ENCODE data around the gene SOD3. TPM values are rescaled to one million over a fixed set of nuclear protein-coding genes. Genes with fewer than 3 reads are reported as not detected.

SOD3 gene
- total RNA-seq, 1 donor from 2014 or later, result 1.6 TPM

GRCh38 chr4:24792552-24792951 is 2.8 kb upstream of the SOD3 start:
- TF ChIP-seq, protein P1, sequence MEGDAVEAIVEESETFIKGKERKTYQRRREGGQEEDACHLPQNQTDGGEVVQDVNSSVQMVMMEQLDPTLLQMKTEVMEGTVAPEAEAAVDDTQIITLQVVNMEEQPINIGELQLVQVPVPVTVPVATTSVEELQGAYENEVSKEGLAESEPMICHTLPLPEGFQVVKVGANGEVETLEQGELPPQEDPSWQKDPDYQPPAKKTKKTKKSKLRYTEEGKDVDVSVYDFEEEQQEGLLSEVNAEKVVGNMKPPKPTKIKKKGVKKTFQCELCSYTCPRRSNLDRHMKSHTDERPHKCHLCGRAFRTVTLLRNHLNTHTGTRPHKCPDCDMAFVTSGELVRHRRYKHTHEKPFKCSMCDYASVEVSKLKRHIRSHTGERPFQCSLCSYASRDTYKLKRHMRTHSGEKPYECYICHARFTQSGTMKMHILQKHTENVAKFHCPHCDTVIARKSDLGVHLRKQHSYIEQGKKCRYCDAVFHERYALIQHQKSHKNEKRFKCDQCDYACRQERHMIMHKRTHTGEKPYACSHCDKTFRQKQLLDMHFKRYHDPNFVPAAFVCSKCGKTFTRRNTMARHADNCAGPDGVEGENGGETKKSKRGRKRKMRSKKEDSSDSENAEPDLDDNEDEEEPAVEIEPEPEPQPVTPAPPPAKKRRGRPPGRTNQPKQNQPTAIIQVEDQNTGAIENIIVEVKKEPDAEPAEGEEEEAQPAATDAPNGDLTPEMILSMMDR (IDR thresholded peaks at IDR 0.05; ENCODE audit: unreplicated experiment), result no peak
- no peak for DNase-seq (ENCODE audit: low spot score)
- no peak overlapping the region for H3K4me3 Mint-ChIP-seq (ENCODE audit: unreplicated experiment)

GRCh38 chr4:24793219-24794005 is 2.0 kb upstream of the SOD3 start:
- peaks cover 8% of the 10 kb centered on the region for H3K4me1 Mint-ChIP-seq (ENCODE audit: unreplicated experiment)
- no peak overlapping the region for H3K4me3 Mint-ChIP-seq (ENCODE audit: unreplicated experiment)
- H3K27ac Mint-ChIP-seq (ENCODE audit: unreplicated experiment), result no peak overlapping the region
- peaks cover 1% of the 10 kb centered on the region for H3K27me3 Mint-ChIP-seq (ENCODE audit: unreplicated experiment)
- TF ChIP-seq, protein P1 (IDR thresholded peaks at IDR 0.05; ENCODE audit: unreplicated experiment), result peak; percentile 56
- no peaks in the 10 kb centered on the region for H3K9me3 Mint-ChIP-seq (ENCODE audit: unreplicated experiment)
- H3K36me3 Mint-ChIP-seq (ENCODE audit: low read depth, unreplicated experiment), result no peaks in the 10 kb centered on the region
- DNase-seq (ENCODE audit: low spot score), result no peak

More at GRCh38 chr4:24792552-24792951, 2.8 kb upstream of the SOD3 start:
- Mint-ChIP-seq H3K36me3 (ENCODE audit: low read depth, unreplicated experiment) (no peaks in the 10 kb centered on the region), H3K27ac (ENCODE audit: unreplicated experiment) (no peak overlapping the region), H3K9me3 (ENCODE audit: unreplicated experiment) (no peaks in the 10 kb centered on the region), H3K27me3 (ENCODE audit: unreplicated experiment) (peaks cover 2% of the 10 kb centered on the region), H3K4me1 (ENCODE audit: unreplicated experiment) (peaks cover 8% of the 10 kb centered on the region)

DNA sequence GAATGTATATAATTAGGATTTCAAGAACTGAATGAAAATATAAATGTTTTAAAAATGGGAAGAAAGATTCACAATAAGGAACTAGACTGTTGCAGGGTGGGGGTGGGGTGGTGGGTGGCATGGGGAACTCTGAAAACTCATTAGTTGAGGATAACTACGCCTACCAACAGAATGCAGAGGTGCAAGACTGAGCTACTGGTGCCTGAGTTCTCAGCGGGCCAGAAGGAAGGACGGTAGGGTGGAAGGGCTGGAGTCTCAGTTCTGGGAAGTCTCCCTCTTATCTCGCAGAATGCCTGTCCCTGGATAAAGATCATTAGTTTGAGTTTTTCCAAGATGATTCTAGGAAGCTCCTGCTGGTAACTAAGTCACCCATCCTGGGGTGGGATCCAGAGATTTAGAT is 1.3 kb upstream of the SOD3 start:
- Mint-ChIP-seq H3K27me3 (ENCODE audit: unreplicated experiment) (peaks cover 1% of the 10 kb centered on the region), H3K36me3 (ENCODE audit: low read depth, unreplicated experiment) (no peaks in the 10 kb centered on the region), H3K4me1 (ENCODE audit: unreplicated experiment) (peaks cover 8% of the 10 kb centered on the region), H3K27ac (ENCODE audit: unreplicated experiment) (no peak overlapping the region), H3K9me3 (ENCODE audit: unreplicated experiment) (no peaks in the 10 kb centered on the region), H3K4me3 (ENCODE audit: unreplicated experiment) (no peak overlapping the region)
- TF ChIP-seq, protein P1 (IDR thresholded peaks at IDR 0.05; ENCODE audit: unreplicated experiment), result no peak
- no peak for DNase-seq (ENCODE audit: low spot score)

DNA sequence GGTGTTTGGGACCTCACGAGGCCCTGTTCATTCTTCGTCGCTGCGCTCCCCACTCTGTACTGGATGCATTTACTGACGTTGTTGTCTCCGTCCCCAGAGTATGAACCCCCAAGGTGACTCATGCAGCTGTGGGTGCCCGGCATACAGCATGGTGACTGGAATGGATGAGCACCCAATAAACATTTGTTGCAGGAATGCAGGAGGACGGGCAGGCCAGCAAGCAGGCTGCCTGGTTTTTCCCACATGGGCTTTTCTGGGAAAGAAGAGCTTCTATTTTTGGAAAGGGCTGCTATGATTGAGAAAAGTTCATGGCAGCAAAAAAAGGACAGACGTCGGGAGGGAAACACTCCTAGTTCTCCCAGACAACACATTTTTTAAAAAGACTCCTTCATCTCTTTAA is 893 bp upstream of the SOD3 start:
- no peaks in the 10 kb centered on the region for H3K36me3 Mint-ChIP-seq (ENCODE audit: low read depth, unreplicated experiment)
- no peak overlapping the region for H3K27ac Mint-ChIP-seq (ENCODE audit: unreplicated experiment)
- TF ChIP-seq, protein P1 (IDR thresholded peaks at IDR 0.05; ENCODE audit: unreplicated experiment), result no peak
- no peak for DNase-seq (ENCODE audit: low spot score)
- H3K27me3 Mint-ChIP-seq (ENCODE audit: unreplicated experiment), result peaks cover 1% of the 10 kb centered on the region
- peak overlapping the region; percentile 78 for H3K4me3 Mint-ChIP-seq (ENCODE audit: unreplicated experiment)
- H3K4me1 Mint-ChIP-seq (ENCODE audit: unreplicated experiment), result peaks cover 8% of the 10 kb centered on the region
- no peaks in the 10 kb centered on the region for H3K9me3 Mint-ChIP-seq (ENCODE audit: unreplicated experiment)

DNA sequence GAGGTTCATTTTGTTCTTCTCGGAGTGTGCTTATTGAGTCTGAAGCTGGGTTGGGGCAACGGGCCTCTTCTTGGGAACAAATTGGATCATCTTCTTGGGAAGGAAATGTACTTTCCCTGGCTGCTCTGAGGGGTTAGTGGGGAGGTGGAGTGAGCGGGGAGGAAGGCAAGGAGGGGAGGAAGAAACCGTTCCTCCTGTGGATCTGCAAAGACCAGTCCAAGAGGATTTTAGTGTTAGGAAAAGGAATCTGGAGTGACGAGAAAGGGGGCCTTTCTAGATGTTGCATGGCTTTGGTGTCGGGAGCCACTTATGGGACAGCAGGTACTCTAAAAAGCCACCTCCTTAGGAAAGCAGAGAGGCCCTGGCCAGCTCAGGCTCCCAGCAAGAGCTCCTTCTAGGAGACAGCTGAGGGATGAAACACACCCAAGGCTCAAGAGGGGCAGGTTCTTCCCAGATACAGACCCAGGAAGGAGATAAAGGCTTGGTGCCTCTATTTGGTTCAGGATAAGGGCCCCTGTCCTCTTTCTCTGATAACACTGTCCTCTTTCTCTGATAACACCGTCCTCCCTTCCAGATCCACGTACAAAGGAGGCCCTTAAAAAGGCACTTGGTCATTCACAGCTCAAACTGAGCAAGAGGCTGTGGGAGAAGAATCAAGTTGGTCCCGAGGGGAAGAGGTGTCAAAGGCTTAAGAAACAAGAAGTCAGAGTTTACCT is 451 bp downstream of the SOD3 start:
- H3K27me3 Mint-ChIP-seq (ENCODE audit: unreplicated experiment), result peaks cover 4% of the 10 kb centered on the region
- H3K36me3 Mint-ChIP-seq (ENCODE audit: low read depth, unreplicated experiment), result no peaks in the 10 kb centered on the region
- DNase-seq (ENCODE audit: low spot score), result no peak
- TF ChIP-seq, protein P1 (IDR thresholded peaks at IDR 0.05; ENCODE audit: unreplicated experiment), result no peak
- no peak overlapping the region for H3K27ac Mint-ChIP-seq (ENCODE audit: unreplicated experiment)
- H3K9me3 Mint-ChIP-seq (ENCODE audit: unreplicated experiment), result no peaks in the 10 kb centered on the region
- H3K4me3 Mint-ChIP-seq (ENCODE audit: unreplicated experiment), result peak overlapping the region; percentile 78
- H3K4me1 Mint-ChIP-seq (ENCODE audit: unreplicated experiment), result peaks cover 10% of the 10 kb centered on the region

Measured in endothelial cell (in vitro differentiated cells).